H9 (cell line): ENCODE data around the gene TSSK6. TPM values are rescaled to one million over a fixed set of nuclear protein-coding genes. Genes with fewer than 3 reads are reported as not detected.

ENCODE experiments used
- DNase-seq: peaks from one replicate; pipeline ENCODE4 v3.0.0-alpha.2; 2017
- H2AFZ ChIP-seq: one replicate; pipeline ENCODE4 v1.6.1; 2013; ENCODE audit warnings: mild to moderate bottlenecking, low read length, control low read depth, moderate library complexity
- H2AK5ac ChIP-seq: 2 replicates; pipeline ENCODE4 v1.6.1; 2013; ENCODE audit warnings: low read length, control low read depth, mixed read lengths; ENCODE audit not compliant: insufficient read length
- H2BK120ac ChIP-seq: one replicate; pipeline ENCODE4 v1.6.1; 2013; ENCODE audit warnings: low read depth, mild to moderate bottlenecking, low read length, control low read depth, inconsistent platforms; ENCODE audit not compliant: poor library complexity, severe bottlenecking
- H2BK12ac ChIP-seq: 2 replicates; pipeline ENCODE4 v1.6.1; 2013; ENCODE audit warnings: low read length, control low read depth, mixed read lengths, low read depth; ENCODE audit not compliant: insufficient read length
- H2BK15ac ChIP-seq: 2 replicates; pipeline ENCODE4 v1.6.1; 2013; ENCODE audit warnings: low read depth, low read length, control low read depth
- H2BK20ac ChIP-seq: one replicate; pipeline ENCODE4 v1.6.1; 2013; ENCODE audit warnings: low read depth, mild to moderate bottlenecking, low read length, control low read depth, inconsistent platforms; ENCODE audit not compliant: poor library complexity, severe bottlenecking
- H2BK5ac ChIP-seq: 2 replicates; pipeline ENCODE4 v1.6.1; 2013; ENCODE audit warnings: low read length, control low read depth, mixed read lengths; ENCODE audit not compliant: insufficient read length
- H3K14ac ChIP-seq: 2 replicates; pipeline ENCODE4 v1.6.1; 2013; ENCODE audit warnings: low read length, control low read depth; ENCODE audit not compliant: insufficient read depth
- H3K18ac ChIP-seq: 2 replicates; pipeline ENCODE4 v1.6.1; 2013; ENCODE audit warnings: low read depth, mild to moderate bottlenecking, mixed read lengths, low read length, control low read depth; ENCODE audit not compliant: insufficient read length
- H3K23ac ChIP-seq: 2 replicates; pipeline ENCODE4 v1.6.1; 2013; ENCODE audit warnings: low read length, control low read depth, mixed read lengths, low read depth; ENCODE audit not compliant: insufficient read length
- H3K23me2 ChIP-seq: 2 replicates; pipeline ENCODE4 v1.6.1; 2013; ENCODE audit warnings: low read depth, mild to moderate bottlenecking, mixed read lengths, low read length, control low read depth; ENCODE audit not compliant: insufficient read length, poor library complexity, severe bottlenecking
- H3K27ac ChIP-seq: 2 replicates; pipeline ENCODE4 v1.5.1; 2013; ENCODE audit warnings: low read length, control low read depth, mixed read lengths, low read depth; ENCODE audit not compliant: insufficient read length
- H3K27me3 ChIP-seq: 2 replicates; pipeline ENCODE4 v1.6.1; 2013; ENCODE audit warnings: low read length, control low read depth, inconsistent platforms; ENCODE audit not compliant: insufficient read depth
- H3K4ac ChIP-seq: 2 replicates; pipeline ENCODE4 v1.6.1; 2013; ENCODE audit warnings: low read depth, mild to moderate bottlenecking, control low read depth, inconsistent platforms, low read length, moderate library complexity
- H3K4me1 ChIP-seq: 2 replicates; pipeline ENCODE4 v1.6.1; 2013; ENCODE audit warnings: low read length, control low read depth, inconsistent platforms; ENCODE audit not compliant: insufficient read depth
- H3K4me2 ChIP-seq: 2 replicates; pipeline ENCODE4 v1.6.1; 2013; ENCODE audit warnings: low read length, control low read depth, mixed read lengths; ENCODE audit not compliant: insufficient read length, insufficient read depth
- H3K56ac ChIP-seq: 2 replicates; pipeline ENCODE4 v1.6.1; 2013; ENCODE audit warnings: low read depth, mild to moderate bottlenecking, mixed read lengths, low read length, control low read depth; ENCODE audit not compliant: insufficient read length
- H3K79me1 ChIP-seq: 2 replicates; pipeline ENCODE4 v1.6.1; 2013; ENCODE audit warnings: low read depth, mild to moderate bottlenecking, moderate library complexity, low read length, control low read depth, inconsistent platforms; ENCODE audit not compliant: insufficient read depth, poor library complexity, severe bottlenecking
- H3K79me2 ChIP-seq: 2 replicates; pipeline ENCODE4 v1.6.1; 2013; ENCODE audit warnings: low read length, control low read depth, inconsistent platforms; ENCODE audit not compliant: insufficient read depth
- H3K9ac ChIP-seq: 2 replicates; pipeline ENCODE4 v1.6.1; 2013; ENCODE audit warnings: low read length, control low read depth, mixed read lengths; ENCODE audit not compliant: insufficient read length; ENCODE audit errors: extremely low read depth
- H3K9me3 ChIP-seq: one replicate; pipeline ENCODE4 v1.6.1; 2013; ENCODE audit warnings: low read depth, low read length, inconsistent platforms; ENCODE audit not compliant: control insufficient read depth
- H3T11ph ChIP-seq: one replicate; pipeline ENCODE4 v1.6.1; 2013; ENCODE audit warnings: mild to moderate bottlenecking, low read length, control low read depth, inconsistent platforms
- H4K20me1 ChIP-seq: one replicate; pipeline ENCODE4 v1.6.1; 2013; ENCODE audit not compliant: control insufficient read depth, insufficient read length, insufficient read depth
- H4K5ac ChIP-seq: 2 replicates; pipeline ENCODE4 v1.6.1; 2013; ENCODE audit warnings: low read depth, mild to moderate bottlenecking, mixed read lengths, low read length, control low read depth; ENCODE audit not compliant: insufficient read length
- H4K8ac ChIP-seq: replicated peaks from 2 replicates; pipeline ENCODE4 v1.6.1; 2013; ENCODE audit warnings: low read length, control low read depth, mixed read lengths, low read depth; ENCODE audit not compliant: insufficient read length
- H4K91ac ChIP-seq: 2 replicates; pipeline ENCODE4 v1.6.1; 2013; ENCODE audit warnings: low read depth, mild to moderate bottlenecking, moderate library complexity, mixed read lengths, low read length, control low read depth; ENCODE audit not compliant: insufficient read length
- H3K27ac Mint-ChIP-seq, 3 experiments: 2 replicates in 2 of 3; 3 replicates in 1 of 3; pipeline ENCODE4 v1.8.0; 2020 to 2021; ENCODE audit warnings: mixed read lengths in 3 of 3, mild to moderate bottlenecking in 1 of 3, moderate library complexity in 1 of 3
- H3K27me3 Mint-ChIP-seq: 2 replicates; pipeline ENCODE4 v1.8.0; 2021; ENCODE audit warnings: low read depth, mild to moderate bottlenecking, moderate library complexity, mixed read lengths
- H3K36me3 Mint-ChIP-seq, 3 experiments: 2 replicates in 2 of 3; 3 replicates in 1 of 3; pipeline ENCODE4 v1.8.0; 2020 to 2021; ENCODE audit warnings: low read depth in 3 of 3, mixed read lengths in 3 of 3; ENCODE audit not compliant: insufficient read depth in 1 of 3
- H3K4me1 Mint-ChIP-seq, 2 experiments: 2 replicates each; pipeline ENCODE4 v1.8.0; 2020; ENCODE audit warnings: mixed read lengths in 2 of 2
- H3K4me3 Mint-ChIP-seq, 2 experiments: 2 replicates in 1 of 2; 3 replicates in 1 of 2; pipeline ENCODE4 v1.8.0; 2020 to 2021; ENCODE audit warnings: mild to moderate bottlenecking in 2 of 2, mixed read lengths in 2 of 2, moderate library complexity in 1 of 2
- H3K9me3 Mint-ChIP-seq, 2 experiments: 2 replicates in 1 of 2; 3 replicates in 1 of 2; pipeline ENCODE4 v1.8.0; 2020; ENCODE audit warnings: mild to moderate bottlenecking in 2 of 2, mixed read lengths in 2 of 2, moderate library complexity in 1 of 2
- WGBS: extraction: QIAGEN DNeasy Blood & Tissue Kit; methylation state at CpG from one replicate; pipeline ENCODE4 v1.1.7; 2013; ENCODE audit warnings: missing lambda C conversion rate, low lambda C conversion rate, mixed read lengths; ENCODE audit not compliant: insufficient read length; ENCODE audit errors: extremely low coverage; 5-methylcytosine and 5-hydroxymethylcytosine counted together
- total RNA-seq: library from RNA; stranded (reverse); gene quantifications from 2 replicates; pipeline ENCODE4 v1.2.1, GENCODE V29; 2021
- TF ChIP-seq, protein P1 (sequence below): fragments of 200-600 bp; sonication (generic); conservative IDR thresholded peaks from 3 replicates; pipeline ENCODE4 v1.8.0; 2021; ENCODE audit warnings: antibody characterized with exemption, mild to moderate bottlenecking

The TSSK6 gene
- total RNA-seq, 1 experiment from 2014 or later, result 2.6 TPM

- no peak overlapping the region for H2BK120ac ChIP-seq
- DNase-seq, result peak; percentile 82
- no peak overlapping the region for H3K4me2 ChIP-seq
- H4K5ac ChIP-seq, result no peak overlapping the region
- H2BK20ac ChIP-seq, result no peak overlapping the region
- no peaks in the 10 kb centered on the region for H3K79me1 ChIP-seq
- H3K4ac ChIP-seq, result no peak overlapping the region
- H2BK15ac ChIP-seq, result no peak overlapping the region
- no peak overlapping the region for H3K23ac ChIP-seq
- H3K27ac ChIP-seq, result peak overlapping the region; percentile 21
- H2AFZ ChIP-seq, result no peak overlapping the region
- no peak overlapping the region for H4K8ac ChIP-seq
- peak overlapping the region; percentile 6 for H4K91ac ChIP-seq
- Mint-ChIP-seq H3K27ac (peak overlapping the region; percentile 97 to 99 (median 98)), H3K4me3 (peak overlapping the region in 1 of 2 experiments; percentile 26; a peak in 1 of 5 replicates), H3K9me3 (no peaks in the 10 kb centered on the region), H3K36me3 (peaks cover 22 to 49% (median 39%) of the 10 kb centered on the region in 3 experiments; a peak in 6 of 7 replicates), H3K27me3 (no peaks in the 10 kb centered on the region), H3K4me1 (peaks cover 47 to 49% of the 10 kb centered on the region in 2 experiments)
- H3K9ac ChIP-seq, result no peak overlapping the region
- TF ChIP-seq, protein P1, sequence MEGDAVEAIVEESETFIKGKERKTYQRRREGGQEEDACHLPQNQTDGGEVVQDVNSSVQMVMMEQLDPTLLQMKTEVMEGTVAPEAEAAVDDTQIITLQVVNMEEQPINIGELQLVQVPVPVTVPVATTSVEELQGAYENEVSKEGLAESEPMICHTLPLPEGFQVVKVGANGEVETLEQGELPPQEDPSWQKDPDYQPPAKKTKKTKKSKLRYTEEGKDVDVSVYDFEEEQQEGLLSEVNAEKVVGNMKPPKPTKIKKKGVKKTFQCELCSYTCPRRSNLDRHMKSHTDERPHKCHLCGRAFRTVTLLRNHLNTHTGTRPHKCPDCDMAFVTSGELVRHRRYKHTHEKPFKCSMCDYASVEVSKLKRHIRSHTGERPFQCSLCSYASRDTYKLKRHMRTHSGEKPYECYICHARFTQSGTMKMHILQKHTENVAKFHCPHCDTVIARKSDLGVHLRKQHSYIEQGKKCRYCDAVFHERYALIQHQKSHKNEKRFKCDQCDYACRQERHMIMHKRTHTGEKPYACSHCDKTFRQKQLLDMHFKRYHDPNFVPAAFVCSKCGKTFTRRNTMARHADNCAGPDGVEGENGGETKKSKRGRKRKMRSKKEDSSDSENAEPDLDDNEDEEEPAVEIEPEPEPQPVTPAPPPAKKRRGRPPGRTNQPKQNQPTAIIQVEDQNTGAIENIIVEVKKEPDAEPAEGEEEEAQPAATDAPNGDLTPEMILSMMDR, result peak; percentile 91
- no peak overlapping the region for H3K14ac ChIP-seq
- no peak overlapping the region for H3K56ac ChIP-seq
- H3T11ph ChIP-seq, result no peak overlapping the region
- H3K9me3 ChIP-seq, result no peaks in the 10 kb centered on the region
- H3K18ac ChIP-seq, result no peak overlapping the region
- no peak overlapping the region for H2BK5ac ChIP-seq
- H2BK12ac ChIP-seq, result no peak overlapping the region
- peaks cover 4% of the 10 kb centered on the region; the same call in 1 of the 2 replicates for H3K79me2 ChIP-seq
- whole genome bisulfite sequencing, result no CpG with 5 or more reads among the region's 20 CpGs
- peaks cover 9% of the 10 kb centered on the region; the same call in 1 of the 2 replicates for H3K4me1 ChIP-seq
- H4K20me1 ChIP-seq, result no peaks in the 10 kb centered on the region
- H3K27me3 ChIP-seq, result no peaks in the 10 kb centered on the region
- H2AK5ac ChIP-seq, result no peak overlapping the region
- H3K23me2 ChIP-seq, result no peaks in the 10 kb centered on the region
These were observed 25.0 kb downstream of the TSSK6 start for GRCh38 chr19:19490214-19490968.
